Hepatocyte (in vitro differentiated cells): ENCODE results near the gene MAGI2.

ENCODE experiments used
- CTCF ChIP-seq: fragments of 200-600 bp; sonication (generic); IDR thresholded peaks from 2 replicates; pipeline ENCODE4 v1.5.1; 2016; ENCODE audit warnings: antibody characterized with exemption, mild to moderate bottlenecking; ENCODE audit not compliant: poor library complexity
- EZH2 ChIP-seq: fragments of 200-600 bp; sonication (generic); IDR thresholded peaks from 2 replicates; pipeline ENCODE4 v1.6.1; 2016; ENCODE audit warnings: antibody characterized with exemption, mild to moderate bottlenecking, borderline replicate concordance
- EZH2phosphoT487 ChIP-seq: fragments of 200-600 bp; sonication (generic); IDR thresholded peaks from one replicate; pipeline ENCODE4 v1.6.1; 2018; ENCODE audit warnings: antibody characterized with exemption, mild to moderate bottlenecking, low read depth, moderate library complexity; ENCODE audit not compliant: unreplicated experiment, severe bottlenecking

GRCh38 chr7:78529392-78529791, 924.1 kb downstream of the MAGI2 start:
- TF ChIP-seq CTCF, result no peak
- TF ChIP-seq EZH2phosphoT487, result no peak
- no peak for TF ChIP-seq EZH2
